ENCODE measurements around the gene TBC1D26.
"Not testable (repeated sequence)": the region's sequence is repeated elsewhere in the genome, so short reads cannot be mapped to it uniquely, and the experiment has no call there.

The TBC1D26 gene
- total RNA-seq: 0 to 0.28 reads per million in 2 donors

- not testable (repeated sequence) for DNase-seq
Observed at GRCh38 chr17:15731900-15732299, at the start of gene TBC1D26. TBC1D26 (plus strand) TSS chr17:15732283; CDS start chr17:15735349, 3,066 bp downstream.

GRCh38 chr17:15683135-15683534 is 48.9 kb upstream of the TBC1D26 start:
- not testable (repeated sequence) for DNase-seq

GRCh38 chr17:15683824-15684478 is 48.1 kb upstream of the TBC1D26 start, which contains the start of gene TRIM16:
TRIM16 (minus strand) TSS chr17:15684311; CDS start chr17:15651609, 32,702 bp downstream.
- peak; percentile 76 for DNase-seq

- DNase-seq: not testable (repeated sequence)
Observed at GRCh38 chr17:15687494-15687893, 44.6 kb upstream of the TBC1D26 start.

GRCh38 chr17:15698967-15699366 is 33.1 kb upstream of the TBC1D26 start:
- not testable (repeated sequence) for DNase-seq

- DNase-seq: peak; percentile 90
Observed at GRCh38 chr17:15699413-15699924, 32.6 kb upstream of the TBC1D26 start, which contains the start of gene ZNF286A. ZNF286A (plus strand) TSS chr17:15699752; CDS start chr17:15700330, 578 bp downstream.

- not testable (repeated sequence) for DNase-seq
Observed at GRCh38 chr17:15699937-15700336, 32.1 kb upstream of the TBC1D26 start.

- not testable (repeated sequence) for DNase-seq
Observed at GRCh38 chr17:15704239-15704638, 27.8 kb upstream of the TBC1D26 start.

GRCh38 chr17:15704813-15705212 is 27.3 kb upstream of the TBC1D26 start:
- DNase-seq: not testable (repeated sequence)

GRCh38 chr17:15708879-15709278 is 23.2 kb upstream of the TBC1D26 start:
- DNase-seq: not testable (repeated sequence)

- DNase-seq: not testable (repeated sequence)
Observed at GRCh38 chr17:15716601-15717563, 15.2 kb upstream of the TBC1D26 start.

- DNase-seq: not testable (repeated sequence)
Observed at GRCh38 chr17:15730535-15730934, 1.5 kb upstream of the TBC1D26 start.

GRCh38 chr17:15733174-15733789 is 1.2 kb downstream of the TBC1D26 start:
- DNase-seq: not testable (repeated sequence)

GRCh38 chr17:15736578-15736977 is 4.5 kb downstream of the TBC1D26 start:
- DNase-seq: not testable (repeated sequence)

- no peak for DNase-seq
Observed at GRCh38 chr17:15738066-15738465, 6.0 kb downstream of the TBC1D26 start.

- not testable (repeated sequence) for DNase-seq
Observed at GRCh38 chr17:15739259-15739658, 7.2 kb downstream of the TBC1D26 start.

GRCh38 chr17:15740041-15740440 is 8.0 kb downstream of the TBC1D26 start:
- DNase-seq: not testable (repeated sequence)

GRCh38 chr17:15740570-15741120 is 8.6 kb downstream of the TBC1D26 start:
- no peak for DNase-seq

- no peak for DNase-seq
Observed at GRCh38 chr17:15741624-15742023, 9.5 kb downstream of the TBC1D26 start.

- no peak for DNase-seq
Observed at GRCh38 chr17:15742051-15742795, 10.1 kb downstream of the TBC1D26 start.

- no peak for DNase-seq
Observed at GRCh38 chr17:15742921-15743320, 10.8 kb downstream of the TBC1D26 start.

Measured in T-helper 9 cell (primary cell).